Measurements from ENCODE around the gene GDE1.

- TF ChIP-seq CTCF (conservative IDR thresholded peaks at IDR 0.05; ENCODE audit: low read depth, low read length) (no peak), EZH2phosphoT487 (IDR thresholded peaks at IDR 0.05; ENCODE audit: borderline replicate concordance, low read length) (no peak), EZH2 (IDR thresholded peaks at IDR 0.05; ENCODE audit: low read length, unreplicated experiment) (no peak)
These were observed 467 bp upstream of the GDE1 start for GRCh38 chr16:19522397-19522732.

Measured in PC-3 (cell line).